Activated CD4-positive, CD25-positive, alpha-beta regulatory T cell treated with anti-CD3 and anti-CD28 coated beads, Interleukin-2, amount 50 U/mL, for 16 hours (primary cell): Measurements from ENCODE around the gene RANBP3.
"Not testable (repeated sequence)": the region's sequence is repeated elsewhere in the genome, so short reads cannot be mapped to it uniquely, and the experiment has no call there.

Source experiments
- DNase-seq: peaks from one replicate; pipeline ENCODE4 v3.0.0-alpha.2; 2020; ENCODE audit warnings: low read depth, low spot score

RANBP3 gene

DNA sequence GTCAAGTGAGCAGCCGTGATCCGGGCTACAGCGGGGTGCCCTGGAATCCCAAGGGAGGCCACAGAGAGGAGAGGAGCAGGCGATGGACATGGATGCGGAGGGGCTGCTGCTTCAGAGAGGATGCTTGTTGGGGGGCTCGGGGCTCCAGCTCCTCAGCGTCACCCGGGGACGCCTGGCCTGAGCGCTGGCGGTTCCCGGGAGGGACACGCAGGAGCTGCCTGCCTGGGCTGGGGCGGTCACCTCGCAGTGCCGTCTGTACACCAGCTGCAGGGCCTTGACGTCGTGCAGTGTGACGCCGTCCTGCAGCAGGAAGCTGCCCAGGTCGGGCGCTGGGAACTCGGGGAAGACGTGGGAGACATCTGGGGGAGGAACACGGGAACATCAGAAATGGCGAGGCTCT, 29.9 kb upstream of the RANBP3 start:
- DNase-seq, result no peak

DNA sequence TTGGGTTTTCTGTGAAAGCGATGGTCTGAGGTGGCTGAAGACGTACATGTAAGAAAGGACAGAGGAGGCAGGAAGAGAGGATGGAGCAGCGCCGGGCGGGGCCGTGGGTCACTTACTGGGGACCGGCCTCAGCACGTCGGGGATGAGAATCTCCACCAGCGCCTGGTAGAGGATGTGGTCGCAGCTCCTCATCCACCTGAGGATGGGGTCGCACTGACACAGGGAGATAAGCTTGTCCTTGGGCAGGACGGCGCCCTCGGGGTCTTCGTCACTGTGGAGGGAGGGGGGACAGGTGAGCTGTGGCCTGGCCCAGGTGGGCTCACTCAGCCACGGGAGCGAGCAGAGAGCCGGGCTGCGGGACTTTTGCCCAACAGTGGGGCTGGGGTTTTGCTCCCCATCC, 29.0 kb upstream of the RANBP3 start:
- DNase-seq, result no peak

DNA sequence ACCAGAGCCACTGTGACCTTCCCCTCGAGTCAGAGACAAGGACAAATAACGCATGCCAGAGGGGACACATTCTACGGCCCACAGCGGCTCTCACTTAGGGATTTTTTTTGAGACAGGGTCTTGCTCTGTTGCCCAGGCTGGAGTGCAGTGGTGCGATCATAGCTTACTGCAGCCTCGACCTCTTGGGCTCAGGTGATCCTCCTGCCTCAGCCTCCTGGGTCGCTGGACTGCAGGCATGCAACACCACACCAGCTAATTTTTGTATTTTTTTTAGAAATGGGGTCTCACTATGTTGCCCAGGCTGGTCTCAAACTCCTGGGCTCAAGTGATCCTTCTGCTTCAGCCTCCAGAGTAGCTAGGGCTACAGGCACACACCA, 28.1 kb upstream of the RANBP3 start:
- not testable (repeated sequence) for DNase-seq

DNA sequence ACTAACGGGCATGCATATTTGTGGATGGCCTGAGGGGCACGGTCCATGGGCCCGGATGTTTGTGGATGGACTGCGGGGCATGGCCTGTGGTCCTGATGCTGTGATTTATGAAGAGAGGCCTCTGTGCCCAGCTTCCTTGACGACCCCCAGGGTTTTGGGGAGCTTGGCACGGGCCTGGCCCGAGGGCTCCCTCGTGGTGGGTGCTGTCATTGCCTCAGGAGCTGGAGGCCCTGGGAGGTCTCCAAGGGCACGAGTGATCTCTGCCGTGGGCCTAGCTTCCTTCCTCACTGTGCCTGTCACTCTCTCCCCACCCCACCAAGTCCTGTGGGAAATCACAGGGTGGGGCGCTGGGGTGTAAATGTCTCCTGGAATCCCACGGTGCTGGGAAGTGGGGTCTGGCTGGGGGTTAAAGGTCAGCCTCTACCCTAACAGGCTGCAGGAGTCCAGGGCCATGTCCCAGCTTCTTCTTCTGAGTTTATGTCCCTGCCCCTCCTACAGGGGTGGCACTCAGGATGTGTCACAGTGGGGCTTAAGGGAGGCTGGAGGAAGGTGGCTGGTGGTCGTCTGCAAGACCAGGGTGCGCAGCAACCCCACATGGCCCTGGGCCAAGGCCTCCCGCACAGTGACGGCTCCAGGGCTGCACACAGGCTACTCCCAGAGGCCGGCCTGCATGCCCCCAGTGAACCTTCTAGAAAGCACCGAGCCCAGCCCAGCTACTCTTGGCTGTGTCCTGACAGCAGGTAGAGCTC, 27.6 kb upstream of the RANBP3 start:
- DNase-seq, result no peak

DNA sequence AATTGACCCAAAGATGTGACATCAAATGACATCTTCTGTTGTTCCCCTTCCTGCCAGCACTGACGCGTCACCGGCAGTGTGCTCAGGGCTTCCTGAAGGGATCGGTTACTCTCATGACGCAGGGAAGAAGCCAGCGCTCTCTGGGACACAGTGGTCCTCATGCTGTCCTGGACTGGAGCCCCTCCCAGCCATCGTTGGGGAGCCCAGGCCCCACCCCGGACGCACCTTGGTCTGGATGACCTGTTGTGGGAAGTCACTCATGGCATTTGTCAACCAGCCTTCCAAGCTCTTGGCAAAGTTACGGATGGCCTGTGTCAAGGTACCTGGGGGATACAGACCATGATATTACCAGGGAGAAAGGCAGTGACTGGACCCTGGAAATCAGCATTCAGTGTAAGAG, 26.0 kb upstream of the RANBP3 start:
- DNase-seq, result no peak

DNA sequence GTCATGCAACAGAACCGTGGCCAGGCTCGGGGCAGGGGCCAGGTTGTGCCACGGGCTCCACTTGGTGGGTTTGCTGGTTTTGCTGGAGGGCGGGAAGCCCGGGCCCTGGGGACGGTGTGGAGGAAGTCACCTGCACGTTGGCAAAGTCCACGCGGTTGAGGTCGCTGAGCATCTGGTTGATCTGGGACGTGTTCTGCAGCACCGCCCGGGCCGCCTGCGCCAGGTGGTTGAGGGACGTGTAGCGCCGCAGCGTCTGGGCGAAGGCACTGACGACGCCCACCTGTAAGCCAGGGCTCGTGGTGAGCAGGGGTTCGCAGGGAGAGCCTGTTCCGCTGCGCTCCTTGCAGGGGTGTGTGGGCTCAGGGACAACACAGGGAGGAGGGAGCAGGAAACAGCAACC, 24.7 kb upstream of the RANBP3 start:
- no peak for DNase-seq

DNA sequence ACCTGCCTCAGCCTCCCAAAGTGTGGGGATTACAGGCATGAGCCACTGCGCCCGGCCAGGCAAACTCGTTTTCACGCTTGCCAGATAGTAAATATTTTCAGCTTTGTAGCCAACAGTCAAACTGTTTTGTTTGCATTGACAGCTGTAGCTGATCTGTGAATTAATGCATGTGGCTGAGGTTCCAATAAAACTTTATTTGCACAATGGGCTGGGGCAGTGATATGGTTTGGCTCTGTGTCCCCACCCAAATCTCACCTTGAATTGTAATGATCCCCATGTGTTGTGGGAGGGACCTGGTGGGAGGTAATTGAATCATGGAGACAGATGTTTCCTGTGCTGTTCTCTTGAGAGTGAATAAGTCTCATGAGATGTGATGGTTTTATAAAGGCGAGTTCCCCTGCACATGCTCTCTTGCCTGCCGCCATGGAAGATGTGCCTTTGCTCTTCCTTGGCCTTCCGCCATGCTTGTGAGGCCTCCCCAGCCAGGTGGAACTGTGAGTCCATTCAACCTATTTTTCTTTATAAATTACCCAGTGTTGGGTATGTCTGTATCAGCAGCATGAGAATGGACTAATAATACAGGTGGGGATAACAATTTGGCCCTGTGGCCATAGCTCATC, 22.4 kb upstream of the RANBP3 start:
- no peak for DNase-seq

DNA sequence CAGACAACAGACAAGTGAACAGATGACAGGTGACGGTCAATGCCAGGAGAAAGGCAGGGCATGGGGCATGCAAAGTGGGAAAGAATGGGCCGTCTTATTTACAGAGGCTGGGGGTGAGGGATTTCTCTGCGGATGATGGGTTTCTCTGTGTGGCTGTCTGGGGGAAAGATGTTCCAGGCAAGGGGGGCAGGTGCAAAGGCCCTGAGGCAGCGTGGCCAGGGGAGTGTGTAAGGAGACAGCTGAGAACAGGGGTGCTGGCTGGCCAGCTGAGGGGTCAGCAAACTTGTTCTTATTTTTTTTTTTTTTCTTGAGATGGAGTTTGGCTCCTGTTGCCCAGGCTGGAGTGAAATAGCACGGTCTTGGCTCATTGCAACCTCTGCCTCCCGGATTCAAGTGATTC, 21.8 kb upstream of the RANBP3 start:
- DNase-seq, result no peak

DNA sequence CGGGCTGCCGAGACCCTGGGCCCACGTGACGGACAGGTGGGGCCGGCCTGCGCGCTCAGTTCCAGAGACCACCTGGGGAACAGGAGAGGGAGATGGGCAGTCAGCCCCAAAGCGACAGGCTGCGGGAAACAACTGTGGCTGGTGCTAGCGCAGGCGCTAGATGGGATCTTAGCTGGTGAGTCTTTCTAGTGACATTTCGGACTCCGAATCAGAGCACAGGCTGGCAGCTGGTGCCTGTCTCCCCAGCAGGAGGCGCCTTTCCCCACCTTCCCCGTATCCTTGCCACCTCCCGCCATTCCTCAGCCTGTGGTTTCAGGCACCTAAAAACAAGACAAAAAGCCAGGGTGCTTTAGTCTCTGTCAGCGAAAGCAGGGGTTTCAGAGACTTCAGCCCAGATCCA, 19.4 kb upstream of the RANBP3 start:
- no peak for DNase-seq

DNA sequence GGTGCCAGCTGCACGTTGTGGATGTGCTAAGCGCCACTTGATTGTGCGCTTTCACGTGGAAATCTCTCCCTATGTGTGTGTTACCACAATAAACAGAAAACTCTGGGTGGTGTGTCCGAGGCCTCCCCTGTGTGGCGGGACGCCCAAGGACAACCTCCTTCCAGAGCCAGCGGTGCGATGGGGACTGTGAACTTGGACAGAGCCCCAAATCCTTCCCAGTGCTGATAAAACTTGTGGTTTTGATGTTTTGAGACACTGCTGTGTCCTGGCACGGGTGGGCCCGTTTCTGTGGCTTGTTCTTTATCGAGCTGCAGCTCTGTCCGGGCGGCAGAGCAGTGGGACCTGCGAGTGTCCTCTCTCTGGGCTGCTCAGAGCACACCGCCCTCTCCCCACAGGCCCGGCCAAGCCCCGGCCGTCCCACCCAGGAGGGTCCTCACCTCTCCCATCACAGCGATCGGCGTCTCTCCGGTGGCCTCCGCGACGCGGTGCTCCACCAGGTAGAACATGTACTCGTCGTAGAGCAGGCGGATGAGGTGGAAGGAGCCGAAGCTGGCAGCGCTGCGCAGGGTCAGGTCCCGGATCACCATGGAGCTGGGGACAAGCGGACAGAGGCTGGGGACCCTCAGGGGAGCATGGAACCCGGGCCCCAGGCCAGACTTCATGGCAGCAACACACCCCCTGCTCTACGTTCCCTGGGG, 18.8 kb upstream of the RANBP3 start:
- no peak for DNase-seq

DNA sequence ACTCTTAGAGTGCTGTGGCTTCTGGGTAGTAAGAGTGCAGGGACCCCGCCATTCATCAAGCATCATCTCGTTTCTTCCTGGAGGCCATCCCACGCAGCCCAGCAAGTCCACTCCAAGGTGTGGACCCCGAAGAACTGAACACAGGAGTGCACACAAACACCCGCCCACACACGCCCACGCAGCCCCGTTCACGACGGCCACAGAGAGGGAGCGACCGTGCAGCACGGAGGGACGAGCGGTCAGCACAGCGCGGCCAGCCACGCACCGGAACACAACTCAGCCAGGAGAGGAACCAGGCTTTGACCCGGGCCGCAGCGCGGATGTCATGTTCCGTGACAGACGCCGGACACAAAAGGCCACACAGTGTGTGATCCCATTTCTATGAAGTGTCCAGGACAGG, 18.2 kb upstream of the RANBP3 start:
- no peak for DNase-seq

DNA sequence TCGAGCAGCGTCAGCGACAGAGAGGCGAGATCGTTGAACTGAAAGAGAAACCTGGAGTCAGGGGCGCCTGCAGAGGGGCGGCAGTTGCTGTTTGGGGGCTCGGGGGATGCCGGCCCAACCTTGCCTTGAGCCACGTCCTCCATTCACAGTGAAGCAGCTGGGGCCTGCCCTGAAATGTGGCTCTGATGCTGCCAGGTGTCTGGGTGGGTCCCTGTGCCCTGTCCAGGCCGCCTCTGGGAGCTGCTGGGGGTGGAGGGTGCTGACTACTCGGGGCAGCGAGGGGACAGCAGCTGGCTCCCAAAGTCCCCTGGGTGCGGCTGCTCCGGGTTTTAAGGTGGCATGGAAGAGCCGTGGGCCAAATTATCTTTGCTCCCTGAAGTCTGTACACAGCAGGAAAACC, 17.7 kb upstream of the RANBP3 start:
- no peak for DNase-seq

DNA sequence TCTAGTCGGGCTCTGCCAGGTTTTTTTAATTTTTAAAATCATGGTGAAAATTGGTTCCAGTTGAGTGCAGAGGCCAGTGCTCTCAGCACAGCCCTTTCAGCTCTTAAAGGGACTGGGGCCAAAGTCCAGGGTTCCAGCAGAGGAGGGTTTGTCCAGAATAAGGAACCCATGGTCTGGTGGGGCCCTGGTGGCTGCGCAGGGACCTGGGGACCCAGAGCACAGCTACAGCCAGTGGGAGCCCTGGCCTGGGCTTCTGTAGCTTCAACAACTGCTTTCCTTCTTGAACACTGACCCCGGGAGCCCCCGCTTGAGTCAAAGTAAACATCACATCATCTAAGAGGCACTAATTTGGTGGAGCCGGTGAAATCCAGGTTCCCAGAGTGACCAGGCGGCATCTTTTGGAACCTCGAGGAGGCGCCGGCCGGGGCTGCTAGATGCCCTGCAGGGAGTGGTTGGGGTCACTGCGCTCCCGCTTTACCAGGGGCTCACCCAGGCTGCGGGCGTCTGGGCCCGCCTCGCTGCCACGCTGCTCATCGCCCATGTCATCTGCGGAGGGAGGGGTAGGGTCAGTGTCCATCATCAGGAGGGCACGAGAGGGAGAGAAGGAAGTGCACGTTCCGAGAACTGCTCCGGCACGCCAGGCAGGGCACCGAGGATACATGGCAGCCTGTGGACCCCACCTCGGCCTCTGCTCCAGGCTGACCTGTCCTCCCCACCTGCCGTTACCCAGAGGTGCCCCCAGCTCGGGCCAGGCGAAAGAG, 16.6 kb upstream of the RANBP3 start:
- DNase-seq, result no peak

DNA sequence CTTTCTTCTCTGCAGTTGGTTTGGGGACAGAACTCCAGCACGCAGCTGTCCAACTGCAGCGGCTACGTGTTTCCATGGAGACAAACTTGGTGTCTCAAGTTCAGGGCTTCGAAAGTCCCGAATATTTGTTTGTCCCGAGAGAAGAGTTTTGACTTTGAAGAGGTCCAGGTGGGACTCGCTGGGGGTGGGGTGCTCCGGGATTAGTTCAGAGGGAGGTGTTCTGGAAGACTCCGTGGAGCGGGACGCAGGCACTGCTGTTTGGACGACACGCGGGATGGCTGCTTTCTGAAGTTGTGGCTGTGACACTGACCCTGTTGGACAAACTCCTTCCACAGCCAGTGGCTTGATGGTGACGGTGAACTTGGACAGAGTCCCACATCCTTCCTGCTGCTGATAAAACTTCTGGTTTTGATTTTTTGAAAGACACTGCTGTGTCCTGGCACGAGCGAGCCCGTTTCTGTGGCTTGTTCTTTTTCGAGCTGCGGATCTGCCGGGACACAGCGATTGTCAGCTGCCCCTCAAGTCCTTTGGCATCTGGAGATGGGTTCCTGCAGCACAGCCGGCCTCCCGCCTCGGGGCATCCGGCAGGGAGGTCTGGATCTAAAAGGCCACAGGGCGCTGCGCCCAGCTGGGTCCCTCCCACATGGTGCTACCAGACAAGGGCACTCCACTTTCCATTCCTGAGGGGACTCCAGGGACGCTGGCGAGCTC, 15.9 kb upstream of the RANBP3 start:
- no peak for DNase-seq

DNA sequence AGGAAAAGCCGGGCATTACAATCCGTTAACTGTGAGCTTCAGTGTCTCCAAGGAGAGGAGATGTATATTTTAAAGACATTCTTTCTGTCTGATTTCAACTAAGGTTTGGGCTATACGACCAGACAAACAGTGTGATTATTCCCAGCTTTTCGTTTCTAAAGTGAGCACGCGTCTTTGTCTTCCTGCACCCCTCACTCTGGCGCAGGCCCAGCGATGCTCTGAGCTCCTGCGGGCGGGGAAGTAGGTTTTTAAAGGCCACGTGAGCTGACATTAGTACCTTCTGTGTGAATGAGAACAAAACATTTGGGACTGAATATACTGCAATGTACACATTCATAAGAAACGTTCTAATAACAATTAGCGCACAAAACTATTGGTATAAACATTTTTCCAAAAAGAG, 15.3 kb upstream of the RANBP3 start:
- no peak for DNase-seq

DNA sequence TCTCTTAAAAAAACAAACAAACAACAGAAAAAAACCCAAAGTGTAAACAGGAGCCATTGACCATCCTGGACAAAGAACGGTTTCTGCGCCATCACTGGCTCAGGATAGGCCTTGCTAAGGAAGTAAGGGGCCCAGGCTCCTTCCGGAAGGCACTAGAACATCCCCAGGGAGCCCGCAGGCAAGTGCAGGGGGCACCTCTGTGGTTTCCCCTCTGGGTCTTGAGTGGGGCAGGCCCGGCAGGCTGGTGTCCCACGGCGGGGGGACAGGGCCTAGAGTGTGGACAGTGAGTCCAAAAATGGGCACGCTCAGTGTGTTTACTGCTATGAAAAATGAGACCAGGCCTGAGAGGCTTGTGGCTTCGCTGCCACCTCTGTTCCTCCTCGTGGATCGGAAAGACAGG, 14.8 kb upstream of the RANBP3 start:
- no peak for DNase-seq

DNA sequence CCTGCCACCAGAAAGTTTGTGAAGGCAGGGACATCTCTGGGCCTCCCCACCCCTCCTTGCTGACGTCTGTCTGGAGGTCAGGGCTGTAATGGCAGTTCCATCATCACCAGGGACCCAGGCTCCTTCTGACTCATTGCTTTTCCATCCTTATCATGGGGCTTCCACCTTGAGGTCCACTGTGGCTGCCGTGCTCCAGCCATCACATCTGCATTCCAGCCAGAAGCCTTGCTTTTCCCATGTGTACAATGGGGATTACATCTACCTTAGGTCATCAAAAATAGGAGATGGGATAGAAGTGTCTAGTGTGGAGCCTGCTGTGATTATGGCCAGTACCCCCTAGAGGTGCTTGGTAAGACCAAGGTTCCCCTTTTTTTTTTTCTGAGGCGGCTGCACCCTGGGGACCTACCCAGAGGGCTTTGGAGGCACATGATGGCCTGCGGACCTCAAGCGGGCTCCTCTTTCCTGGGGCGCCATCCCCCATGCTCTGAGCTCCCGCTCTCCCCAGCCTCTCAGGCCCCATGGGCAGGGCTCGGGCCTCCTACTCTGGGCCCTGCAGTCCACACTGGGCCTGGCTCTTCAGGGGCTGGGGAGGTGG, 13.4 kb upstream of the RANBP3 start:
- DNase-seq, result no peak

DNA sequence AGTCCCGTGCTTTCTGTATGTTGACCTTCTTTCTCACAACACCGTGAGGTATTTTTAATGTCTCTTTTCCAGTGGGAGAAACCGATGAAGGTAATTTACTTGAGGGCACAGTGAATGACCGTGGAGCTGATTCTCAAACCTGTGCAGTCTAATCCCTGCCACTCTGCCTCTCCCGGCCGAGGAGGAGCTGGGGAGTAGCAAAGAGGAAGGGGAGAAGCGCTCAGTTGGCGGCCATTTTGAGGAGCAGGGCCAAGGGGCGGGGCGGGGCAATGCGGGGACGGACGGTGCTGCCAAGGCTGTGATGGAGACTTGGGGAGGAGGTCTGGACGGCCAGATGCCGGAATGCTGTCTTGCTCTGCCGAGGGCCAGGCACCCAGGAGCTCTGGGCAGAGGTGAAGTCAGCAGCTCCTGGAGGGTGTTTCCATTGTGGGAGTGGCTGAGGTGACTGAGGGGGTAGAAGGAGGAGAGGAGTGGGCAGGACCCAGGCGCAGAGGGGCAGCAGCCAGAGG, 12.4 kb upstream of the RANBP3 start:
- no peak for DNase-seq

DNA sequence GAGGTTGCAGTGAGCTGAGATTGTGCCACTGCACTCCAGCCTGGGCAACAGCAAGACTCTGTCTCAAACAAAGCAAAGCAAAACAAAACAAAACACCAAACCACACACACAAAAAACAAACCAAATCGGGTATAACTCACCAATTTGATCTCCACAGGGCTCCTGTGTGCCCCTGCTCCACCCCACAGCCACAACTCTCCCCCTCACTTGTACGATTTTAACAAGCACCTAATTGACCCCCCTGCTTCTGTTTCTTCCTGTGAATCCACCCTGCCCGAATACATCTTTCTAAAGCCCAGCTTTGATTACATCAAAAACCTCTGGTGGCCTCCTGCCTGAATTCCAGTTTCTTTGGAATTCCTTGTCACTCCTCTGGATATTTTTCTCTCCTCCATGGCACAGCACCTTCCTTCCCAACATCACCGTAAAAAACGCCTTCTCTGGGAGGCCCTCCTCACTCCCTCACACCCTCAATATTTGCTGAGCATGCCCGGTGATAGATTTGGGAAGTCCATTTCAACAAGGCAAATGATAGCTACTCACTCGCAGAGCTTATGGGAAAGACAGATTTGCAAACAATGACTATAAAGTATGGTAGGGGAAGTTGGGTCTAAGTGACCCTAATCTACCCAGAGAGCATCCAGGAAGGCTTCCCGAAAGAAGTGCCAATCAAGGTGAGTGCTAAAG, 11.6 kb upstream of the RANBP3 start:
- DNase-seq, result no peak
